Activated CD8-positive, alpha-beta T cell treated with anti-CD3 and anti-CD28 coated beads for 36 hours (primary cell): ENCODE measurements around the gene GNAS. TPM values are rescaled to one million over a fixed set of nuclear protein-coding genes. Genes with fewer than 3 reads are reported as not detected.

Experiments
- ATAC-seq: fragments of 200-7000 bp; cut with Tn5 transposase; one replicate; pipeline ENCODE4 v1.10.0; 2021; ENCODE audit warnings: mild to moderate bottlenecking, moderate library complexity
- CTCF ChIA-PET: fragments of 350-600 bp; sonication (Branson Sonifier 250); formaldehyde crosslinking; loops from one replicate; lab custom pipeline; 2021; ENCODE audit warnings: antibody characterized with exemption; lab: Charles Lee
- POLR2A ChIA-PET: fragments of 350-600 bp; sonication (Branson Sonifier 250); formaldehyde crosslinking; loops from one replicate; lab custom pipeline; 2021; ENCODE audit warnings: antibody characterized with exemption; lab: Charles Lee
- DNase-seq: peaks from one replicate; pipeline ENCODE4 v3.0.0-alpha.2; 2020
- H3K27ac Mint-ChIP-seq: one replicate; pipeline ENCODE4 v1.8.0; 2021; ENCODE audit warnings: mild to moderate bottlenecking, mixed read lengths
- H3K27me3 Mint-ChIP-seq: one replicate; pipeline ENCODE4 v1.8.0; 2021; ENCODE audit warnings: mixed read lengths
- H3K36me3 Mint-ChIP-seq: one replicate; pipeline ENCODE4 v1.8.0; 2021; ENCODE audit warnings: low read depth, mixed read lengths
- H3K4me1 Mint-ChIP-seq: one replicate; pipeline ENCODE4 v1.8.0; 2021; ENCODE audit warnings: low read depth, mixed read lengths
- H3K4me3 Mint-ChIP-seq: one replicate; pipeline ENCODE4 v1.8.0; 2021; ENCODE audit warnings: mild to moderate bottlenecking, moderate library complexity, mixed read lengths
- H3K9me3 Mint-ChIP-seq: one replicate; pipeline ENCODE4 v1.8.0; 2021; ENCODE audit warnings: mixed read lengths
- intact Hi-C: fragments of 100-400 bp; cut with micrococcal nuclease; formaldehyde crosslinking; loops from one replicate; pipeline ENCODE4 v1.10.0; 2022
- total RNA-seq, 2 experiments: library from RNA; stranded (reverse); gene quantifications; one replicate each; pipeline ENCODE4 v1.2.3, GENCODE V29; 2021
- TF ChIP-seq, protein P1 (sequence below): fragments of 200-600 bp; IDR thresholded peaks from one replicate; pipeline ENCODE4 v1.8.0; 2022; ENCODE audit warnings: antibody characterized with exemption, mild to moderate bottlenecking

Gene GNAS
- total RNA-seq, 2 experiments from 2014 or later = 703 to 723 TPM

DNA sequence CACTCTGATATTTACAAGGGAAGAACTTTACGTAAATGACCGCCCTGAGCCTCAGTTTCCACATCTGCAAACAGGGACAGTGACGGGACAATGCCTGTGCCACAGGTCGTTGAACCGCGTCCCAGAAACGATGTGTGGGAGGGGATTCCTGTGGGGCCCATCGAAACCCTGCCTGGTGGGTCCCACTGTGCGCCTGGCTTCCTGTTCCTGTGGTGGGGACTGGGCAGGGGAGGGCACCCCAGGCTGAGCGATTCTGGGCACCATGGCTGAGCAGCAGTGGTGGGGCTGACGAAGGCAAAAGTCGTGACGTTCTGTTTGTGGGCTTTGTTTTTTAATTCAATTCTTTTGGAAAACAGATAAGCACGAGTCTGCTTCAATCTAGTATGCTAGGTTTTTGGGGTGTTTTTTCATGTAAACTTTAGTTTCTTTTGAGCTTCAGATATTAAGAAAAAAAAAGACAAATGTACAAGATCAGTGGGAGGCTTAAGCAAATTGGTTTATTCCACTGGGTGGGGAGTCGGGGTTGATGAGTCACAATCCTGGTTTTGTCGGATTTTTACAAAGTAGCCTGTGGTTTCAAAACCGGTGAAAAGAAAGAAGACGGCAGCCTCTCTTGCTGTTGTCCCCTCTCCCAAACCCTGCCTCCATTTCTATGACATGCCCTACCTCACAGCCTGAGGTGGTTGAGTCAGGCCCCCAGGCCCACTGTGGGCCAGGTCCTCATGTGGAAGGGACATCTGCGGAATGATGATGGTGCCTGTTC, 42.2 kb upstream of the GNAS start:
- peak overlapping the region; percentile 36 for H3K27ac Mint-ChIP-seq
- ChIA-PET CTCF (no interaction called here), POLR2A (no interaction called here)
- DNase-seq (peak; percentile 66), ATAC-seq (peak; percentile 88)
- no peaks in the 10 kb centered on the region for H3K36me3 Mint-ChIP-seq
- no peaks in the 10 kb centered on the region for H3K9me3 Mint-ChIP-seq
- peaks cover 45% of the 10 kb centered on the region for H3K27me3 Mint-ChIP-seq
- no peak overlapping the region for H3K4me3 Mint-ChIP-seq
- H3K4me1 Mint-ChIP-seq = peaks cover 17% of the 10 kb centered on the region
- intact Hi-C loops = no loop called here
- TF ChIP-seq, protein P1, sequence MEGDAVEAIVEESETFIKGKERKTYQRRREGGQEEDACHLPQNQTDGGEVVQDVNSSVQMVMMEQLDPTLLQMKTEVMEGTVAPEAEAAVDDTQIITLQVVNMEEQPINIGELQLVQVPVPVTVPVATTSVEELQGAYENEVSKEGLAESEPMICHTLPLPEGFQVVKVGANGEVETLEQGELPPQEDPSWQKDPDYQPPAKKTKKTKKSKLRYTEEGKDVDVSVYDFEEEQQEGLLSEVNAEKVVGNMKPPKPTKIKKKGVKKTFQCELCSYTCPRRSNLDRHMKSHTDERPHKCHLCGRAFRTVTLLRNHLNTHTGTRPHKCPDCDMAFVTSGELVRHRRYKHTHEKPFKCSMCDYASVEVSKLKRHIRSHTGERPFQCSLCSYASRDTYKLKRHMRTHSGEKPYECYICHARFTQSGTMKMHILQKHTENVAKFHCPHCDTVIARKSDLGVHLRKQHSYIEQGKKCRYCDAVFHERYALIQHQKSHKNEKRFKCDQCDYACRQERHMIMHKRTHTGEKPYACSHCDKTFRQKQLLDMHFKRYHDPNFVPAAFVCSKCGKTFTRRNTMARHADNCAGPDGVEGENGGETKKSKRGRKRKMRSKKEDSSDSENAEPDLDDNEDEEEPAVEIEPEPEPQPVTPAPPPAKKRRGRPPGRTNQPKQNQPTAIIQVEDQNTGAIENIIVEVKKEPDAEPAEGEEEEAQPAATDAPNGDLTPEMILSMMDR = no peak

DNA sequence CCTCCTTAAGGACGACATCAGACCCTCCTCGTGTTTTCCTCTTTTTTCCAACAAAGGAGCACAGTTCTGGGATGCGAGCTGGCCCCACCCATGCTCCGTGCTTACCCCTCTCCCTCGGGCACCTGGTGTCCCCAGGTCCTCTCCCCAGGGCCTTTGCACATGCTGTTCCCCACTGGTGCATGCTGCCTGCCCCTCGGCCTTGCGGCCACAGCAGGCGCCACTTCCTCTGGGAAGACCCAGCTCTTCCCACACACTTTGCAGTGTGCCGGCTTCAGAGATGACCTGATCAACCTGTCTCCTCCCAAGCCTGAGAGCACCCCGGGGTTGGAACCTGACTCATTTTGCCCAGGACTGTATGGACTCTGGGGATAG, 41.7 kb upstream of the GNAS start:
- TF ChIP-seq, protein P1 = no peak
- Mint-ChIP-seq H3K4me1 (peaks cover 20% of the 10 kb centered on the region), H3K27me3 (peaks cover 44% of the 10 kb centered on the region), H3K36me3 (no peaks in the 10 kb centered on the region), H3K9me3 (no peaks in the 10 kb centered on the region), H3K27ac (no peak overlapping the region), H3K4me3 (no peak overlapping the region)
- ChIA-PET CTCF (no interaction called here), POLR2A (no interaction called here)
- ATAC-seq = no peak
- intact Hi-C loops = no loop called here
- no peak for DNase-seq

DNA sequence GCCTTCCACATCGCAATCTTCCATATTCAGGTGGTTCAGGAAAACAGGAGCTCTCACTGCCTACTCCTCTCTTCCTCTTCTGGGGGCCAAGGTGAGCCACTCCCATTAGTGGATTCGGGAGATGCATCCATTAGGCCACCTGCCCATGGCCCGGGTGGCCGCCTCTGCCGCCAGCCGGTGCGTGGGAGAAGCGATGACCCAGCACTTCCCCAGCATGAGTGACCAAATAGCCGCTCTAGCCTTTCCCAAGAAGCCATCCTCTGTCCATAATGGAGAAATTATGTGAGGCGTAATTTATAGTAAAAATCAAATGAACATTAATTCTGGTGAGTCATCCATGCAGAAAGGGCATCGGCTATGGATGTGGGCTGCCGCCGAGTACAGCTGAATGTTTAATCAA, 41.2 kb upstream of the GNAS start:
- Mint-ChIP-seq H3K4me1 (peaks cover 20% of the 10 kb centered on the region), H3K27me3 (peaks cover 43% of the 10 kb centered on the region), H3K4me3 (no peak overlapping the region), H3K9me3 (no peaks in the 10 kb centered on the region), H3K36me3 (no peaks in the 10 kb centered on the region), H3K27ac (no peak overlapping the region)
- intact Hi-C loops = no loop called here
- ATAC-seq = no peak
- ChIA-PET POLR2A (no interaction called here), CTCF (no interaction called here)
- TF ChIP-seq, protein P1 = no peak
- no peak for DNase-seq

DNA sequence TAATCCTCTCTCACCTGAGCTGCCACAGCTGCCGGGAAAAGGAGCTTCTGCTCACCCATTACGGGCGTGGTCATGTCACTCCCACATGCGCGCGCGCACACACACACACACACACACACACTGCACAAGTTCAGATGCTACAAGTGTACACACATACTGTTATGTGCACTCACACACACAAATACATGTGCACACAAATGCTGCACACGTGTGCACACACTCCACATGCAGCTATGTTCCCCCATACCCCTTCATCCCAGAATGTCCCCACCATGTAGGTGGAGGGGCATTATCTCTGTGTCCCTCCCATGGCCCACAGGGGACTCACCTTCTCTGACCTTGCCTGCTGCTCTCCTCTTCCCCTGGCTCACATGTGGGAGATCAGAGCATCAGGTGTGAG, 39.1 kb upstream of the GNAS start:
- H3K4me3 Mint-ChIP-seq = no peak overlapping the region
- no peak overlapping the region for H3K27ac Mint-ChIP-seq
- H3K9me3 Mint-ChIP-seq = no peaks in the 10 kb centered on the region
- peaks cover 28% of the 10 kb centered on the region for H3K4me1 Mint-ChIP-seq
- ChIA-PET CTCF (interaction anchor here (0.9 to 1.5 kb wide), 2 partner anchors 26 to 57 kb away, joined by 3 to 4 read pairs; no protein-coding TSS in a partner anchor), POLR2A (interaction anchor here (1.0 to 1.4 kb wide), 2 partner anchors 11 to 32 kb away, joined by 3 read pairs; no protein-coding TSS in a partner anchor)
- no peak for ATAC-seq
- TF ChIP-seq, protein P1 = no peak
- intact Hi-C loops = no loop called here
- no peak for DNase-seq
- no peaks in the 10 kb centered on the region for H3K36me3 Mint-ChIP-seq
- H3K27me3 Mint-ChIP-seq = peaks cover 45% of the 10 kb centered on the region

DNA sequence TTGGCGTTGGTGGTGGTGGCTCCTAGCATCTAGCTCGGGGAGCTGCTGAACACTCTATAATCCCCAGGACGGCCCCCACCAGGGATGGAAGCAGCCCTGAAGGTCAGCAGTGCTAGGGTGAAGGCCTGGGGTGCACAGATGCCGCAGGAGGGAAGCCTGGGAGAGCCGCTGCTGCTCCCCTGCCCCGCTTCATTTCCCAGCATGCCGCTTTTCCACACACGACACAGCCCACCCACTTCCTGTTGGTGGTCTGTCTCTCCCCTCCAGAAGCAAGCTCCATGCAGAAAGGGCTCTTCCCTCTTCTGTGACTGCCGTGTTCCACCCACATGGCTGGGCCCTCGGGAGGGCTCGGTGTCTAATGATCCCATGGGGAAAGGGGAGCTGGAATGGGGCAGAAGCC, 37.1 kb upstream of the GNAS start:
- peaks cover 8% of the 10 kb centered on the region for H3K36me3 Mint-ChIP-seq
- peaks cover 1% of the 10 kb centered on the region for H3K9me3 Mint-ChIP-seq
- H3K27me3 Mint-ChIP-seq = peaks cover 42% of the 10 kb centered on the region
- intact Hi-C loops = no loop called here
- ATAC-seq (no peak), DNase-seq (no peak)
- TF ChIP-seq, protein P1 = no peak
- H3K27ac Mint-ChIP-seq = no peak overlapping the region
- H3K4me3 Mint-ChIP-seq = no peak overlapping the region
- peaks cover 29% of the 10 kb centered on the region for H3K4me1 Mint-ChIP-seq
- CTCF ChIA-PET = no interaction called here
- POLR2A ChIA-PET = interaction anchor here (0.9 kb wide), 1 partner anchor 164 kb away, joined by 3 read pairs; no protein-coding TSS in a partner anchor
